GM21825 (cell line): ENCODE results near the gene HECW1.

Experiments
- ATAC-seq: cut with Tn5 transposase; IDR thresholded peaks from one replicate; pipeline ENCODE4 v1.9.1; 2021; ENCODE audit warnings: mild to moderate bottlenecking, moderate library complexity; ENCODE audit not compliant: unreplicated experiment

Gene HECW1

GRCh38 chr7:43528576-43529354 lies 416.3 kb downstream of the HECW1 start:
- no peak for ATAC-seq

- no peak for ATAC-seq
Measured at GRCh38 chr7:43530553-43531410, 418.3 kb downstream of the HECW1 start.

- no peak for ATAC-seq
Measured at GRCh38 chr7:43531700-43532099, 419.3 kb downstream of the HECW1 start.

- no peak for ATAC-seq
Measured at GRCh38 chr7:43533801-43534479, 421.5 kb downstream of the HECW1 start.

- no peak for ATAC-seq
Measured at GRCh38 chr7:43535031-43535451, 422.6 kb downstream of the HECW1 start.

- ATAC-seq = no peak
Measured at GRCh38 chr7:43535810-43536585, 423.6 kb downstream of the HECW1 start.

GRCh38 chr7:43536773-43537172 lies 424.3 kb downstream of the HECW1 start:
- ATAC-seq = no peak

- ATAC-seq = no peak
Measured at GRCh38 chr7:43537765-43538403, 425.4 kb downstream of the HECW1 start.

- no peak for ATAC-seq
Measured at GRCh38 chr7:43538404-43538771, 425.9 kb downstream of the HECW1 start.

GRCh38 chr7:43540471-43540870 lies 428.0 kb downstream of the HECW1 start:
- ATAC-seq = no peak

GRCh38 chr7:43542716-43543115 lies 430.3 kb downstream of the HECW1 start:
- ATAC-seq = no peak

GRCh38 chr7:43546231-43546630 lies 433.8 kb downstream of the HECW1 start:
- ATAC-seq = no peak

GRCh38 chr7:43550427-43550826 lies 438.0 kb downstream of the HECW1 start:
- no peak for ATAC-seq

- ATAC-seq = no peak
Measured at GRCh38 chr7:43552122-43552521, 439.7 kb downstream of the HECW1 start.

- no peak for ATAC-seq
Measured at GRCh38 chr7:43553999-43554398, 441.6 kb downstream of the HECW1 start.

- ATAC-seq = no peak
Measured at GRCh38 chr7:43554423-43554822, 442.0 kb downstream of the HECW1 start.

- no peak for ATAC-seq
Measured at GRCh38 chr7:43557831-43558495, 445.5 kb downstream of the HECW1 start.

- no peak for ATAC-seq
Measured at GRCh38 chr7:43559171-43559945, 446.9 kb downstream of the HECW1 start.

- ATAC-seq = no peak
Measured at GRCh38 chr7:43559946-43560335, 447.5 kb downstream of the HECW1 start.
